Measurements from ENCODE around the gene KIF3C. TPM values are rescaled to one million over a fixed set of nuclear protein-coding genes. Genes with fewer than 3 reads are reported as not detected.
A peak's percentile ranks its signal among the peaks of the same experiment; 100 is the strongest.

KIF3C gene
- total and polyA plus RNA-seq, 2 experiments from 2014 or later = 8.4 to 10.9 TPM

DNA sequence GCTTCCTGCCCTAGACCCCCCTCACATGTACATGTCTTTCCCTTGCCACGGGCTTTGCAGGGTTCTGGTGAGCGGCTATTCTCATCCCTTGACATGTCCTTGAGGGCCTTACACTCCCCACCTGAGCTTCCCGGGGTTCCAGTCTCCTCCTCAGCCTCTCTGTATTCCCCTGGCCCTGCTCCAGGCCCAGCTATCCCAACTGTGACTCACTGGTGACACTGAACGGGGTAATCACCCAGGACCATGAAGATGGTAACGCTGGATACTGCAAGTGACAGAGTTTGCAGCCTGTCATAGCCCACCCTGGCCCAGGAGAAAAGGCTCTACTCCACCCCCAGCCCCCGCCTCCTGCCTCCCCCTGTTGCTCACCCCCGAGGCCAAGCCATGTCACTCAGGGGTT lies 27.3 kb downstream of the KIF3C start:
- no peak for DNase-seq (ENCODE audit: low spot score)
- H3K36me3 ChIP-seq (replicated peaks; ENCODE audit: insufficient read depth, low read depth) = no peaks in the 10 kb centered on the region
- H2AFZ ChIP-seq = no peak overlapping the region
- no peak for TF ChIP-seq EZH2phosphoT487 (IDR thresholded peaks at IDR 0.05; ENCODE audit: low read depth, severe bottlenecking, unreplicated experiment)
- TF ChIP-seq, protein P1, sequence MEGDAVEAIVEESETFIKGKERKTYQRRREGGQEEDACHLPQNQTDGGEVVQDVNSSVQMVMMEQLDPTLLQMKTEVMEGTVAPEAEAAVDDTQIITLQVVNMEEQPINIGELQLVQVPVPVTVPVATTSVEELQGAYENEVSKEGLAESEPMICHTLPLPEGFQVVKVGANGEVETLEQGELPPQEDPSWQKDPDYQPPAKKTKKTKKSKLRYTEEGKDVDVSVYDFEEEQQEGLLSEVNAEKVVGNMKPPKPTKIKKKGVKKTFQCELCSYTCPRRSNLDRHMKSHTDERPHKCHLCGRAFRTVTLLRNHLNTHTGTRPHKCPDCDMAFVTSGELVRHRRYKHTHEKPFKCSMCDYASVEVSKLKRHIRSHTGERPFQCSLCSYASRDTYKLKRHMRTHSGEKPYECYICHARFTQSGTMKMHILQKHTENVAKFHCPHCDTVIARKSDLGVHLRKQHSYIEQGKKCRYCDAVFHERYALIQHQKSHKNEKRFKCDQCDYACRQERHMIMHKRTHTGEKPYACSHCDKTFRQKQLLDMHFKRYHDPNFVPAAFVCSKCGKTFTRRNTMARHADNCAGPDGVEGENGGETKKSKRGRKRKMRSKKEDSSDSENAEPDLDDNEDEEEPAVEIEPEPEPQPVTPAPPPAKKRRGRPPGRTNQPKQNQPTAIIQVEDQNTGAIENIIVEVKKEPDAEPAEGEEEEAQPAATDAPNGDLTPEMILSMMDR (IDR thresholded peaks at IDR 0.05; ENCODE audit: poor library complexity) = no peak
- TF ChIP-seq EZH2 (IDR thresholded peaks at IDR 0.05; ENCODE audit: borderline replicate concordance) = no peak
- H4K20me1 ChIP-seq (ENCODE audit: insufficient read depth, poor library complexity, severe bottlenecking) = no peaks in the 10 kb centered on the region
- H3K27ac ChIP-seq = no peak overlapping the region
- H3K4me2 ChIP-seq = no peak overlapping the region
- 92% methylated on average over 7 of the region's 7 CpGs for WGBS (ENCODE audit: low lambda C conversion rate, missing lambda C conversion rate)
- no peaks in the 10 kb centered on the region for H3K79me2 ChIP-seq
- H3K27me3 ChIP-seq = no peaks in the 10 kb centered on the region
- H3K9me2 ChIP-seq (replicated peaks; ENCODE audit: insufficient read depth) = no peaks in the 10 kb centered on the region
- no peak overlapping the region for H3K4me3 ChIP-seq
- H3K9me3 ChIP-seq (ENCODE audit: low read depth) = no peaks in the 10 kb centered on the region
- no peaks in the 10 kb centered on the region for H3K4me1 ChIP-seq (ENCODE audit: insufficient read depth)

DNA sequence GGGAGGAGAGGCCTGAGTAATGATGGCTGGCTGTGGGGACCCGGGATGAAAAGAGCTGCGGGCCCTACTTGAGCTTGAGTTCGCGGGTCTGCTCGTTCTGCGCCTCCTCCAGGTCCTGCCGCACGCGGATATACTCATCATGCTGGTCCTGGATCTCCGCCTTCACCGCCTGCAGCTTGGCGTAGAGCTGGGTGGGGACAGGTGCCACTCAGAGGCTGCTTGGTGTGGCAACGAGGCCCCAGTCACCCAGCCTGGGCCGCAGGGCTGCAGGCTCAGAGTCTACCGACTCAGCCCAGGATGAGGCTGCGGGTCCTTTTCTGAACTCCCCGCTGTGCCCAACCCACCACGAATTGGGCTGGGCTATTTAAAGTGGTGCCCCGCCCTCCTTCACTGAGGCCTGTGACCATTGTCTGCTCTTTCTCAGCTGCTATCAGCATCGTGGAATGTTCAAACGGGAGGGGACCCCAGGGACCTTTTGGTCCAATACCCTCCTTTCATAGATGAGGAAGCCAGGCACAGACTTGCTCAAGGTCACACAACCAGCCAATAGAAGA lies 28.0 kb downstream of the KIF3C start:
- Histone ChIP-seq H3K36me3 (replicated peaks; ENCODE audit: insufficient read depth, low read depth) (no peaks in the 10 kb centered on the region), H3K4me1 (ENCODE audit: insufficient read depth) (no peaks in the 10 kb centered on the region), H3K4me2 (no peak overlapping the region), H2AFZ (no peak overlapping the region), H3K27ac (no peak overlapping the region), H4K20me1 (ENCODE audit: insufficient read depth, poor library complexity, severe bottlenecking) (no peaks in the 10 kb centered on the region), H3K79me2 (no peaks in the 10 kb centered on the region), H3K4me3 (no peak overlapping the region), H3K9me3 (ENCODE audit: low read depth) (no peaks in the 10 kb centered on the region), H3K9me2 (replicated peaks; ENCODE audit: insufficient read depth) (no peaks in the 10 kb centered on the region), H3K27me3 (no peaks in the 10 kb centered on the region)
- TF ChIP-seq, protein P1 (IDR thresholded peaks at IDR 0.05; ENCODE audit: poor library complexity) = no peak
- no peak for TF ChIP-seq EZH2phosphoT487 (IDR thresholded peaks at IDR 0.05; ENCODE audit: low read depth, severe bottlenecking, unreplicated experiment)
- no peak for TF ChIP-seq EZH2 (IDR thresholded peaks at IDR 0.05; ENCODE audit: borderline replicate concordance)
- 83% methylated on average over 21 of the region's 21 CpGs for WGBS (ENCODE audit: low lambda C conversion rate, missing lambda C conversion rate)
- DNase-seq (ENCODE audit: low spot score) = no peak

DNA sequence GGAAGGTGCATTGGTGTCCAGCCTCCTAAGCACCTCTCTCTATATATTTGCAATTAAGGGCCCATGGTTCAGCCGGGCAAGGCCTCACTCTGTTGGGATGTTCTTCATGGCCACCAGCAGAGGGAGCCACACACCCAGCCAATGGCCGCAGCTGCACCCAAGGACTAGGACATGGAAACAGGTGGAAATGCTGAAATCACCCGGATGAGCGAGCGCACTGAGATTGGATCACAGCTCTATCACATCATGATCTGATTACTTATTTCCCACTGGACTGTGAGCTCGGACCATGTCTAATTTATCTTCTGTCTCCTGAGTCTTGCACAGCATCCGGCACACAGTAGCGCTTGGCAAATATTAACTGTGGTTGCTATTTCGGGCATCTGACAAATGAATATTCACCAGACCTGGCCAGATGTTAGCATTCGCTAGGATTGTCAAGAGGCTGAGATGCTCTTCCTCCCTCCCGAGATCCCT lies 31.2 kb downstream of the KIF3C start:
- no peak overlapping the region for H3K4me2 ChIP-seq
- H3K4me3 ChIP-seq = no peak overlapping the region
- H3K36me3 ChIP-seq (replicated peaks; ENCODE audit: insufficient read depth, low read depth) = no peaks in the 10 kb centered on the region
- WGBS (ENCODE audit: low lambda C conversion rate, missing lambda C conversion rate) = 55% methylated on average over 11 of the region's 11 CpGs
- TF ChIP-seq, protein P1 (IDR thresholded peaks at IDR 0.05; ENCODE audit: poor library complexity) = peak; percentile 95
- TF ChIP-seq EZH2phosphoT487 (IDR thresholded peaks at IDR 0.05; ENCODE audit: low read depth, severe bottlenecking, unreplicated experiment) = no peak
- no peak for TF ChIP-seq EZH2 (IDR thresholded peaks at IDR 0.05; ENCODE audit: borderline replicate concordance)
- no peaks in the 10 kb centered on the region for H3K9me3 ChIP-seq (ENCODE audit: low read depth)
- H3K79me2 ChIP-seq = no peaks in the 10 kb centered on the region
- no peaks in the 10 kb centered on the region for H3K27me3 ChIP-seq
- no peaks in the 10 kb centered on the region for H3K4me1 ChIP-seq (ENCODE audit: insufficient read depth)
- peak; percentile 89 for DNase-seq (ENCODE audit: low spot score)
- no peaks in the 10 kb centered on the region for H4K20me1 ChIP-seq (ENCODE audit: insufficient read depth, poor library complexity, severe bottlenecking)
- H3K27ac ChIP-seq = no peak overlapping the region
- no peak overlapping the region for H2AFZ ChIP-seq
- no peaks in the 10 kb centered on the region for H3K9me2 ChIP-seq (replicated peaks; ENCODE audit: insufficient read depth)

All from hepatocyte (in vitro differentiated cells).